AG04450 (cell line): Measurements from ENCODE around the gene RGCC. TPM values are rescaled to one million over a fixed set of nuclear protein-coding genes. Genes with fewer than 3 reads are reported as not detected.

Source experiments
- CTCF ChIA-PET: fragments of 300-600, 350-600 bp; formaldehyde crosslinking; extraction: SDS; loops from one replicate; lab custom pipeline; 2022; ENCODE audit warnings: antibody characterized with exemption, inconsistent platforms; lab: Charles Lee
- POLR2A ChIA-PET: fragments of 350-600 bp; formaldehyde crosslinking; extraction: SDS; loops from one replicate; lab custom pipeline; 2021; ENCODE audit warnings: antibody characterized with exemption, inconsistent platforms; lab: Yijun Ruan, JAX
- DNase-seq: peaks from one replicate; pipeline ENCODE4 v3.0.0-alpha.2; 2011; ENCODE audit warnings: low read depth, low spot score
- H3K27ac ChIP-seq: one replicate; pipeline ENCODE4 v1.5.1; 2012; ENCODE audit warnings: low read depth, low read length, control low read depth
- H3K27me3 ChIP-seq: one replicate; pipeline ENCODE4 v1.6.0; 2012; ENCODE audit warnings: low read length; ENCODE audit not compliant: control insufficient read depth, insufficient read depth
- H3K4me3 ChIP-seq: 2 replicates; pipeline ENCODE4 v1.5.1; 2011; ENCODE audit warnings: mild to moderate bottlenecking, low read depth, low read length, control low read depth
- H3K9me3 ChIP-seq: 2 replicates; pipeline ENCODE4 v1.5.1; 2012; ENCODE audit warnings: low read length; ENCODE audit not compliant: control insufficient read depth, insufficient read depth
- polyA plus RNA-seq: library from polyadenylated mRNA; depleted of rRNA; stranded (reverse); fragments of >200 nt; gene quantifications from 2 replicates; pipeline ENCODE4 v1.2.3, GENCODE V29; 2011
- TF ChIP-seq, protein P1 (sequence below): IDR thresholded peaks from 2 replicates; pipeline ENCODE4 v1.5.1; 2011; ENCODE audit warnings: low read depth, low read length, control low read depth, inconsistent platforms

RGCC gene
- polyA plus RNA-seq, 1 experiment = 141 TPM

DNA sequence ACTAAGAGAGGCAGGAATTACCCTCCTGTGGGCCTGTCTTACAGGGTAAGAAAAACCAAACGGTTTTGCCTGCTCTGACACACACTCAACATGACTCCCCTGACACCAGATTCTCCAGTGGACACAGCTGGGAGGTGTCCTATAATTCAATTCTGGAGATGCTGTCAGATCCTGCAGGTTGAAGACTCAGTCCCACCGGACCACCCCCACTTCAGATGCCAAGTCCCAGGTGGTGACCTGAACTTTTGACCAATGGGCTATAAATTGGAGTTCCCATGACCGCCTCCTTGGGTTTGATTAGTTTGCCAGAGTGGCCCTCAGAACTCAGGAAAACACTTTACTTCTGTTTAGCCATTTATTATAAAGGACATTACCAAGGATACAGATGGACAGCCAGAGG, 52.6 kb downstream of the RGCC start:
- Histone ChIP-seq H3K27ac (no peak overlapping the region), H3K27me3 (no peaks in the 10 kb centered on the region), H3K4me3 (no peak overlapping the region), H3K9me3 (no peaks in the 10 kb centered on the region)
- CTCF ChIA-PET = no interaction called here
- POLR2A ChIA-PET = no interaction called here
- DNase-seq = no peak
- TF ChIP-seq, protein P1, sequence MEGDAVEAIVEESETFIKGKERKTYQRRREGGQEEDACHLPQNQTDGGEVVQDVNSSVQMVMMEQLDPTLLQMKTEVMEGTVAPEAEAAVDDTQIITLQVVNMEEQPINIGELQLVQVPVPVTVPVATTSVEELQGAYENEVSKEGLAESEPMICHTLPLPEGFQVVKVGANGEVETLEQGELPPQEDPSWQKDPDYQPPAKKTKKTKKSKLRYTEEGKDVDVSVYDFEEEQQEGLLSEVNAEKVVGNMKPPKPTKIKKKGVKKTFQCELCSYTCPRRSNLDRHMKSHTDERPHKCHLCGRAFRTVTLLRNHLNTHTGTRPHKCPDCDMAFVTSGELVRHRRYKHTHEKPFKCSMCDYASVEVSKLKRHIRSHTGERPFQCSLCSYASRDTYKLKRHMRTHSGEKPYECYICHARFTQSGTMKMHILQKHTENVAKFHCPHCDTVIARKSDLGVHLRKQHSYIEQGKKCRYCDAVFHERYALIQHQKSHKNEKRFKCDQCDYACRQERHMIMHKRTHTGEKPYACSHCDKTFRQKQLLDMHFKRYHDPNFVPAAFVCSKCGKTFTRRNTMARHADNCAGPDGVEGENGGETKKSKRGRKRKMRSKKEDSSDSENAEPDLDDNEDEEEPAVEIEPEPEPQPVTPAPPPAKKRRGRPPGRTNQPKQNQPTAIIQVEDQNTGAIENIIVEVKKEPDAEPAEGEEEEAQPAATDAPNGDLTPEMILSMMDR = no peak

DNA sequence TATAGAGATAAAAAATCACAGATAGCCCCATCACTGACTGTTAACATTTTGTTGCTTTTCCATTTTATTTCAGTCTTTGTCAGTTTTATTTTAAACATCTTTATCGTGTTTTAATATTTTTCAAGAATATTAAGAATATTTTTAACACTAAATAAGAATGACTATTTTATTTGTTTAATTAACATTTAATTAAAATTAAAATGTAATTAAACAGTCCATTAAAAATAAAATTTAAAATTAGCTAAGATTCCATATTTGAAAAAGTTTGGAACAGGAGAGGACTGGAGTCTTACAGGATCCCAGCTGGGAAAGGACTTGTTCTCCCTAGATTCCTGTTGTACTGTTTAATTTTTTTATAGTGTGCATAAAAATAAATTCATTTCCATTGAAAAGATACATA, 54.5 kb downstream of the RGCC start:
- H3K9me3 ChIP-seq = no peaks in the 10 kb centered on the region; the same call in 1 of the 2 replicates
- H3K27ac ChIP-seq = no peak overlapping the region
- no peaks in the 10 kb centered on the region for H3K27me3 ChIP-seq
- no peak for DNase-seq
- ChIA-PET POLR2A (no interaction called here), CTCF (interaction anchor here (0.6 kb wide), 1 partner anchor 76 kb away, joined by 4 read pairs; no protein-coding TSS in a partner anchor)
- TF ChIP-seq, protein P1 = no peak
- no peak overlapping the region for H3K4me3 ChIP-seq

DNA sequence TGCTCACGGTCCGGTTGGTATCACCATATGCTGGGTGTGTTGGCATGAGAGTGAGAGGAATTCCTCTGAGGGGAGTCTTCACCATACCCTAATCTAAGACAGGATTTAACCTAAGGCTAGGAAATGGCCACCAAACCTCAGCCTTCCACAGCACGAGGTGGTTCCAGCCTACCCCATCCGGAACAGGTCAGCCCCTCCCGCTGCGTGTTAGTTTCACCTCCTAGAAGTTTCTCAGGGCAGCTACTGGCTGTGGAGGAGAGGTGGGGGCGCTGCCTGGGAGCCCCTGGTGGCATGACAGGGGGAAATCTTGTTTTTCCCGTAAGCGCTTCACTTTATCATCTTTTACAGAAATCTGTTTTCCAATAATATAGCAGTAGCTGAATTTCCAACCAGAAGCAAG, 55.1 kb downstream of the RGCC start:
- CTCF ChIA-PET = no interaction called here
- Histone ChIP-seq H3K27ac (no peak overlapping the region), H3K9me3 (no peaks in the 10 kb centered on the region; the same call in 1 of the 2 replicates), H3K4me3 (no peak overlapping the region), H3K27me3 (no peaks in the 10 kb centered on the region)
- TF ChIP-seq, protein P1 = no peak
- no peak for DNase-seq
- POLR2A ChIA-PET = no interaction called here

DNA sequence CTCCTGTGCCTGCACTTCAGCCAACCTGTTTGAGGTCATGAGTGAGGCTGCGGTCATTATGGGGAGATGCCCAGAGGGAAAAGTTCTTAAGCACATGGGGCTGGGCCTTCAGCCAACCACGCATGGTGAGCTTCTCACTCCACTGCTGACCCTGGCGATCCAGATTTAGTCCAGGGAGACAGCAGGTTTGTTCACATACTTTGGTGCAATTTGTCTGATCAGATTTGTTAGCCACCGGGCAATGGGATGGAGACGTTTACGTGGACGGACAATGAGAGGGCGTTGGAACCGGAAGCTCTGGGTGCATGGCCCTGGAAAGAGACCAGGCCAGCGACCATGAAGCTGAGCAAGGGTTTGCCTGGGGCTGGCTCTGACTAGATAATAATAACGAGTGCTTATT, 56.2 kb downstream of the RGCC start:
- Histone ChIP-seq H3K27me3 (no peaks in the 10 kb centered on the region), H3K4me3 (no peak overlapping the region), H3K27ac (no peak overlapping the region), H3K9me3 (no peaks in the 10 kb centered on the region; the same call in 1 of the 2 replicates)
- ChIA-PET POLR2A (no interaction called here), CTCF (no interaction called here)
- TF ChIP-seq, protein P1 = no peak
- DNase-seq = no peak

DNA sequence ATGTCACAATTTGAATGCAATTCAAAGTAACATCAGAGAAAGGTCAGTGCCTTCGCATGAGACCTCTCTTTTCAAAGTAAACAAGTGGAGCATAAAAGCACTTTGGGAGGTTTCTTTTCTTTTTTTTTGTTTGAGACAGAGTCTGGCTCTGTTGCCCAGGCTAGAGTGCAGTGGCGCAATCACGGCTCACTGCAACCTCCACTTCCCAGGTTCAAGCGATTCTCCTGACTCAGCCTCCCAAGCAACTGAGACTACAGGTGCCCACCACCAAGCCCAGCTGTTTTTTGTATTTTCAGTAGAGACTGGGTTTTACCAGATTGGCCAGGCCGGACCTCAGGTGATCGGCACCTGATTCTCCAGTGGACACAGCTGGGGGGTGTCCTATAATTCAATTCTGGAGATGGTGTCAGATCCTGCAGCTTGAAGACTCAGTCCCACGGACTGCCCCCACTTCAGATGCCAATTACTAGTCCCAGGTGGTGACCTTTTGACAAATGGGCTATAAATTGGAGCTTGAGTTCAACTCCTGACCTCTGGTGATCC, 57.6 kb downstream of the RGCC start:
- TF ChIP-seq, protein P1 = no peak
- ChIA-PET POLR2A (no interaction called here), CTCF (no interaction called here)
- Histone ChIP-seq H3K9me3 (no peaks in the 10 kb centered on the region; the same call in 1 of the 2 replicates), H3K27ac (no peak overlapping the region), H3K4me3 (no peak overlapping the region), H3K27me3 (no peaks in the 10 kb centered on the region)
- DNase-seq = no peak
